Kidney glomerular epithelial cell (primary cell): ENCODE data around the gene PRRT1.

Source experiments
- DNase-seq: peaks from one replicate; lab custom pipeline; 2025; lab: John Stamatoyannopoulos, UW

The PRRT1 gene

DNA sequence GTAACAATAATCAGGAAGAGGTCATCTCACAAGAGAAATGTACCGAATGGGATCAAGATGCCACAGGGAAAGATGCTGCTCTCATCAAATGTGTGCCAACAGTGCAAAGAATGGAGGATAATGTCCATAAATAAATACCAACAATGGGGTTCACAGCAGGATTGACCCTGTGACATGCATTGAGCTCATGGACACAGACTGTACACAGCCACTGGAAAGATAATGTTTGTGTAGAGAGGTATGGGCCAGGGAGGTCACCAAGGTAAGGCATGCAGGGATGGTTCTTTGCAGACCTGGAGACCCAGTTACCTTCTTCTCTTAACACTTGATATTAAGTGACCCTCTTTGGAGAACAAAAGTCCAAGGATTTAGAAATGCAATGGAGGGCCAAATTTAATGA, 22.7 kb upstream of the PRRT1 start:
- no peak for DNase-seq

DNA sequence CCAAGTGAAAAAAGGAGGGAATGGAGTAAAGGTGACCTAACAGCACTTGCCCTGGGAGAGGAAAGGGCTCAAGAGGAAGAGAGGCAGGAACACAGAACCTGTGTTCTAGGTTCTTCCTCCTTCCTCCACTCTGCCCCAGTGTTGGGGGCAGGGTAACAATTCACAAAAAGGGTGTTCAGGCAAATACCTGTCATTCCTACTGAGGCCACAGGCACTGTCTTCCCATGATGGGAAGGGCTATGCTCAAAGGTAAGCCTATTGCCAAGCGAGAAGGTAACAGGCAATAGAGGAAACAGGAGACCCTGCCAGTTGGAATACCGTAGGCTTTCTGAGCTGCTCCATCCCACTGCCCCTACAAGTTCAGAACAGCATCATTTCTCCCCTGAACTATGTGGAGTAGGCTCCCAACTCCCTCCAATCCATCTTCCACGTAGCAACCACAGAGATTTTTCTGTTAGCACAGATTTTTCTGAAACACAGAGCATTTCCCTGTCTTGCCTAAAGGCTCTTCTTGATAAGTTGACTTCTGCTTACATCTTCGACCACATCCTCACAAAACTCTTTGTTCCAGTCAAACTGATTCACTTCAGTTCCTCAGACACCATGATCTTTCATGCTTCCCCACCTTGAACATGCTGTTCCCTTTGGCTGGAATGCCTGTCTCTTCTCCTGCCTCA, 21.4 kb upstream of the PRRT1 start:
- DNase-seq, result no peak

DNA sequence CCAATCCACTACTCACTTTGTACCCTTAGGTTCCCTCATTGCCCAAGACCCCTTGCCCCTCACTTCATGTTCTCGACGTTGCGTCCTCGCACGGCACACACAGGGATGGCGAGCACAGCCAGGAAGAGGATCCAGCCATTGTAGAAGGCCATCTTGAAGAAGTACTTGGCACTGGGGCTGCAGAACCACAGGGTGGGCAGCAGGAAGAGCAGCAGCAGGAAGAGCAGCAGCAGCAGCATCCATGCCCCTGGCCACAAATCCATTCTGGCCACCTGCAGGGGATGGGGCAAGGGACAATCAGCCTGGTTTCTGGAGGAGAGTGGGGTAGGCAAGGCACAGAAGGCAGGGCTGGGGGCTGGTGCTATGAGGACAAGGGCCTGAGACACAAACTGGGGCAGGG, 19.5 kb upstream of the PRRT1 start:
- DNase-seq, result no peak

DNA sequence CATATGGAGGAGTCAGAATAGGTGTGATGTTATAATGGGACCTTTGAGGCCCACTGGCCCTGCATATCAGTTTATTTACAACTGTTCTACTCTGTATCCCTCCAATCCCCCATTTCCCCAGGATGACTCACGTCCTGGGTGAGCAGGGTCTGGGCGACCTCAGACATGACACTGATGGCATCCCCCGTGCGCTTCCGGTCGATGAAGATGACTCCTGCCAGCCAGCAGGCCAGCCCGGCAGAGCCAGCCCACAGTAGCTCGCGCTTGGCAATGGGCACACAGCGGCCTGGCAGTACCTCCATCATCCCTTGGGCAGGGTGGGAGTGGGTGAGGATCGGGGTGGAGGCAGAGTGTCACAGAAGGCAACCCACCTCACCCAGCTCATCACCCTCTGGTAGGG, 18.6 kb upstream of the PRRT1 start:
- DNase-seq, result no peak

DNA sequence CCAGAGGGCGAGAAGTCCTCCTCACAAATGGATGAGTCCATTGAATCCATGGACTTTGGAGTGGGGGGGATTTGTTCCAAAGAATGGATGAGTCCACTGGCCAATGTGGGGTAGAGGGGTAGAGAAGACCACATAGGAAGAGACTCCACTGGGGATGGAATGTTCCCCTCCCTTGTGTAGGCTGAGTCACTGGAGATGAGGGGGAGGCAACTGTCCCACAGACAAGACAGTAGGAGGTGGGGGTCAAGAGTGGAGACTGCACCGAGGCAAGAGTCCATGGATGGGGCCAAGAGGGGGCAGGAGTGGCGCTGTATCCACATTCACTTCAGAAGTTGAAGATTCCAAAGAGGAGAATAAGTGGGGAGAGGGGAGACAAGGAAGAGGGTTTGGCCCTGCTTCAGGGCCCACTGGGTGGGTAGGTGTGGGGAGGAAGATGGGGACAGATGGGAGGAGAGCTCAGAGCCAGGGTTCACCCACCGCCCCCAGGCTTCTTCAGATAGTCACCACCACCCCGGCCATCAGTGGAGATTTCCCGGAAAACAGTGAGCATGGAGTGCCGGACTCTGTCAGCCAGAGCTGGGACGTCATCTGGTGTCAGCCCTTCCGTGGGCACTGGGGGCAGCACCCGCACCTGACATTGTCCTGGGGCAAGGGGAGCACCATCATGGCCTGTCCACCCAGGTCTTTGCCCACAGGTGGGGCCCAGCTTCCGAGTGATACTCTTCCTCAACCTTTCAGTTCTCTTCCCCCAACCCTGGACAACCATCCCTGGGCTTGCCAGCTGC, 17.3 kb upstream of the PRRT1 start:
- no peak for DNase-seq

DNA sequence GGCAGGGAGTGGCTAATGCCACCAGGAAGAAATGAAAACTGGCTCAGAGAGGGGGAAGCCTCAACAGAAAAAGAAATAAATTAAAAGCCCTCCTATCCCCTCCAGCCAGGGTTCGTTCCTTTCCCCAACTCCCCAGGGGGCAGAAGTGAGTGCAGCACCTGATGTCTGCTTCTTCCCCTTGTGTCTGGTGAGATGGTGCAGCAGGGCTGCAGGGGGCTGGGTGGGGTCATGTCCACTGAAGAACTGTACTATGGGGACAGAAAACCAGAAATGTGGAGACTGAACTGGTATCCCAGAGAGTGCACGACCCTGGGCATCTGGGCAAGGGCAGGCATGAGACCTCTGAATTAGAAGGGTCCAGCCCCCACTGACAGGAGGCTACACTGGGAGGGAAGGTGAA, 16.6 kb upstream of the PRRT1 start:
- DNase-seq, result no peak

DNA sequence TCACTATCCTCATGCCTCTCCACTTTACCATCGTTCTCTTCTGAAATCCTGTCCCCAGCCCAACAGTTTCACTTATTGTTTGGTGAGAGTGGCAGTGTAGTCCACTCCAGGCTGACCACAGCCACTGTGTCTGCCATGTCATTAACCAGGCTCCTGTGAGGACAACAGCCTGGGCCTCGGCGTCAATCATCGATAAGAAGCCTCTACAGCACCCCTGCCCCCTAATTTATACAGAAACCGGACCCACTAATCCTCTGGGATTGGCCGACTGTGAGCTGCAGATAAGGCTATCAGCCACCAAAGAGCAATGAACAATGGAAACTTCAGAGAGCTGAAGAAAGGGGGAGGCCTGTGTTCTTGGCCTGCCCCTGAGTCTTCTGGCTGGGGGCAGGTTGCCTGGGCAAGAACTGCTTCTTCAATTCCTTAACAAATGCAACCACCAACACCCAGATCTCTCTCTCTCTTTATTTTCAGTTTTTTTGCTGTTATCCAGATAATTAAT, 16.1 kb upstream of the PRRT1 start:
- DNase-seq, result no peak

DNA sequence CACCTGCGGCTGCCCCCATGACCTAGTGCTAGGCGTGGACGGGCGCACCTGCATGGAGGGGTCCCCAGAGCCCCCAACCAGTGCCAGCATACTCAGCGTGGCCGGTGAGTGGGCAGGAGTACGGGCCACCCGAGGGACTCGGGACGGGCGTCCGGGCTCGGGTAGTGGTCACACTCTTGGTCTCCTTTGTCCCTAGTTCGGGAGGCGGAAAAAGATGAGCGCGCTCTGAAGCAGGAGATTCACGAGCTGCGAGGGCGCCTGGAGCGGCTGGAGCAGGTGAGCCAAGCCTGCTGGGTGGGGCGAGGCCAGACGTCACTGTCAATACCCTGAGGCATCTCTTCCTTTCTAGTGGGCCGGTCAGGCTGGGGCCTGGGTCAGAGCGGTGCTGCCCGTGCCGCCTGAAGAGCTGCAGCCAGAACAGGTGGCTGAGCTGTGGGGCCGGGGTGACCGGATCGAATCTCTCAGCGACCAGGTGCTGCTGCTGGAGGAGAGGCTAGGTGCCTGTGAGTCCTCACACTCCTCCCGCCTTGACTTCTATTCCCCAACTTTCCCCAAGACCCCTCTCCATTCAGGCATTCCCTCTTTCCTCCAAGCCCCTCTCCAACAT, 15.5 kb upstream of the PRRT1 start:
- DNase-seq, result no peak

DNA sequence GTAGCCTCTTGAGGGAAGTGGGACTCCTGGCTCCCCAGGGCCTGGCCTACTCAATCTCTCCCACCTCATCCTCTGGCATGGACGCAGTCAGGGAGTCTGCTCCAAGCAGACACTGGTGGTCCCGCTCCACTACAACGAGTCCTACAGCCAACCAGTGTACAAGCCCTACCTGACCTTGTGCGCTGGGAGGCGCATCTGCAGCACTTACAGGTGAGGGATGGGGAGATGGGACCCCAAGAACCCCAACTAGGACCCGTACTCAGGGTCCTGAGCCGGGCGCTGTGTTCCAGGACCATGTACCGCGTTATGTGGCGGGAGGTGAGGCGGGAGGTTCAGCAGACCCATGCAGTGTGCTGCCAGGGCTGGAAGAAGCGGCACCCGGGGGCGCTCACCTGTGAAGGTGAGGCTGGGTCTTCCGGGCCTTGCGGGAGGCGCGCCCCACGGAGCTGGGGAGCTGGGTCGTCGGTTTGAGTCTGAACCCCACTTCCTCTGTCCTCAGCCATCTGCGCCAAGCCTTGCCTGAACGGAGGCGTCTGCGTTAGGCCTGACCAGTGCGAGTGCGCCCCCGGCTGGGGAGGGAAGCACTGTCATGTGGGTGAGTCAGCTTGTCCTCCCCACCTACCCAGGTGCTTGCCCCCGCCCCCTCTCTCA, 14.8 kb upstream of the PRRT1 start:
- DNase-seq, result no peak

DNA sequence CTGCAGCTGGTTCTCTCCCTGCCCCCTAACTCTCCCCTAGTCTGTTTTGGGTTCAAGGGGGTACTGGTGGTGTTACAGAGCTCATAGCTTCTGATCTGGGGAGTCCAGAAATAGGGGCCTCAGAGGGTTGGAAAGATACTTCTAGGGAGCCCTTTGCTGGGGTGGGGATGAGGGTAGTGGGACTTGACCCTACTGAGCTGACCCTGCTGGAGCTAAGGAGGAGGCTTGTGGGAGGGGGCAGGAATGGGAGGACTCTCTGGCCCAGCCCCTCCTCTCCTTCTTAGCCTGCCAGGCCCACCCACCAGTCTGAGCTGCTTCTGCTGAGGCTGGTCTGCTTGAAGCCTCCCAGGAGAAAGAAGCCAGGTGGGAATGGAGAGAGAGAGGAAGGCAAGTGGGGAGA, 12.6 kb upstream of the PRRT1 start, which contains the start of gene EGFL8:
EGFL8 (plus strand) TSS at position 301 of the 400 bp plus-strand sequence. CDS start 1,571 bp downstream, outside the sequence.
- DNase-seq, result no peak

DNA sequence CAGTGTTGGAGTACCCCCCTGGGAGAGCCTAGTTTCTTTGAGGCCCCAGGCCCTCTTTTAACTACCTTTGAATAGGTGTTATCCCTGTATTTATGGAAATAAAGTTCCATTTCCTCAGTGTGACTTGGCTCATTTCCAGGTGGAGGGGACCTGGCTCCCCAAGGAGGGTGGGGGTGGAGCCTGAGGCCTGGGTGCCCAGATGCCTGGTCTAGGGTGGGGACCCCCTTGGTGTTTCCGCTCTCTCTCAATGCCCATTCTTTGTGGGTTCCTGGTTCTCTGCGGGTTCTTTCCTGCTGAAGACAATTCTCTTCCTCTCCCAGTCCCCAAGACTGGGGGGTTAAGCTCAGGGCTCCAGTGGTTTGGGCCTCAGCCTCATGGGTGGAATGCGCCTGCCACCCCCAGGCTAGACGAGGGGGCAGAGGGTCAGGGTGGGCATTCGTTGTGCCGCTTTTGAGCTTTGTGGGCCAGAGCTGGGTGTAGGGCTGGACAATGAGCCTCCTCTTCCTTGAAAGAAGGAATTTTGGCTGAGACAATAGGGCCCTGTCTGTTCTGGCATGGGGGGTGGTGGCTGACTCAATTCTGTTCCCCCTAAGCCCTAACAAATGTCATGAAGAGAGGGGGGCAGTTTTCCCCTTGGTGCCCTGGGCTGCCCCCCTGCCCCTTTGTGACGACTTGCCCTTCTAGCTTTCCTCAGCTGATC, 12.0 kb upstream of the PRRT1 start:
- DNase-seq, result no peak

DNA sequence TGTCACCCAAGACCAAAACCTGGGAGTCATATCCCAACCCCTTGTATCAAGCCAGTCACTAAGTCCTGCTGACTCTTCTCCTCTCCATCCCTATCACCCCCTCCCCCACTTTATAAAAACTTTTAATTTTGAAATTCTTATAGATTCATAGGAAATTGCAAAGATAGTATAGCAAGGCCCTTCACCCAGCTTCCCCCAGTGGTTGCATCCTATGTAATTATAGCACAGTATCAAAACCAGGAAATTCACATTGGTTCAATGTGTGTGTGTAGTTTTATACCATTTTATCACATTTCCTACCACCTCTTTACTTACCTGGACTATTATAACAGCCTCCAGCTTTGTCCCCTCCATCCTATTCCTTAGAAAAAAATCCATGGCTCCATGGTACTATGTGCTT, 6.3 kb upstream of the PRRT1 start:
- no peak for DNase-seq

DNA sequence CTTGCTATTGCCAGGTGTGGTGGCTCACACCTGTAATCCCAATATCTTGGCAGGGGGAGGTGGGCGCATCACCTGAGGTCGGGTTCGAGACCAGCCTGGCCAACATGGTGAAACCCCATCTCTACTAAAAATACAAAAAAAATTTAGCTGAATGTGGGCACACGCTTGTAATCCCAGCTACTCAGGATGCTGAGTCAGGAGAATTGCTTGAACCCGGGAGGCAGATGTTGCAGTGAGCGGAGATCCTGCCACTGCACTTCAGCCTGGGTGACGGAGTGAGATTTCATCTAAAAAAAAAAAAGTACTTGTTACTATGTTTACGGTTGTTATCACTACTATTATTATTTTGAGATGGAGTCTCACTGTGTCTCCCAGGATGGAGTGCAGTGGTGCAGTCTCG, 5.2 kb upstream of the PRRT1 start:
- DNase-seq, result no peak

DNA sequence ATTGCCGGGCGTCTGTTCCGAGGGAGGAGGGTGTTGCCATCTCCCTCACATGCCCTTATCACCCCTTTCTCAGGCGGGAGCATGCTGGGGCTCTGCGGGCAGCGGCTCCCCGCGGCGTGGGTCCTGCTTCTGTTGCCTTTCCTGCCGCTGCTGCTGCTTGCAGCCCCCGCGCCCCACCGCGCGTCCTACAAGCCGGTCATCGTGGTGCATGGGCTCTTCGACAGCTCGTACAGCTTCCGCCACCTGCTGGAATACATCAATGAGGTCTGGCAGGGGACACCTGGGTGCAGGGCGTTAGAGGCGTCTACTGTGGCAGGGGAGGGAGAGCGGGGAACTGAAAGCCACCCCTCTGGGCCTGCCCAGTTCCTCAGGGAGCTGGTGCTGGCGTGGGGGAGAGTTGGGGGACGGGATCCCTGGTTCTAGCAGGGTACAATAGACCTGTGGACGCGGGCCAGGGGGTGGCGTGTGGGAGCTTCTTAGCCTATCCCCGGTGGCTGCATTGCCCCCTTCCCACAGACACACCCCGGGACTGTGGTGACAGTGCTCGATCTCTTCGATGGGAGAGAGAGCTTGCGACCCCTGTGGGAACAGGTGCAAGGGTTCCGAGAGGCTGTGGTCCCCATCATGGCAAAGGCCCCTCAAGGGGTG, 2.9 kb upstream of the PRRT1 start:
- peak; percentile 40 for DNase-seq

DNA sequence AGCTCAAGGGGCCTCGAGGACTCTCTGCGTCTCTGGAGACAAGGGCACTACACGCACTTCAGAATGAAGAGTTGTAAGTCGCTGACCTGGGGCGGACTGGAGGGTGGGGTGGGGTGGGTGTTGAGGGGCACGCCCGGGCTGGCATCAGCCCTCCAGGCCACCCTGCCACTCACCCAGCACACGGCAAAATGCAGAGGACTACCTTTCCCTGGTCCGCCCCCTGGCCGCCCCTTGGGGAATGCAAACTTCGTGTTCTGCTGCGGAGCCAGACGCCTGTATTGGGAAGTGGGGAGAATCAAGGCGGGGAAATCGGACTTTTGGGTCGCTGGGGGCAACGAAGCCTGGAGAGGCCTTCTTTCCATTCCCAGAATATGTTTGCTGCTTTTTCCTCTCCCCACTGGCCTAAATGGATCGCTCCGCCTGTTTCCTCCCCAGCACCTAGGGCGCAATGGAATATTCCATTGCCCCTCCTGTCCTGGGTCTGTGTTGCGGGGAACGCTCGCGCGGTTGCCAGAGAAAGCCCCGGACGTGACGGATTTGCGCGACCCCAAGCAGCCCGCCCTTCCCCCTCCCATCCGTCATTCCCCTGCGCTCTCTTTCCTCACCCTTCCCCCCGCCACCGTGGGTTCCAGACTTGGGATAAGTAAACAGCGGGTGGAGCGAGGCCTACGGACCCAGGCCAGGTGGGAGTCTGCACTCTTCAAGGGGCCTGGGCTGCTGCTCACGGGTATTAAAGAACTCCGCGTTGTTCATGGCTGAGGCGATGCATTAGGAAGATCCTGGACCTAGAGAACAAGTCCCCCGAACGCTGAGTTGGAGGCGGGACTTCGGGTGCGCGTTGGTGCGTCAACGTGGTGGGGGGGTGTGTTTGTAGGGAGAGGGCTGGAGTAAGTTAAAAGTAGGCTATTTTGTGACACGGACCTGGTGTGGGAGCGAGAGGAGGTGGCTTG, 2.1 kb upstream of the PRRT1 start, which contains the start of gene PPT2:
PPT2 (plus strand) TSS at position 578 of the 950 bp plus-strand sequence. CDS start 454 bp downstream, outside the sequence.
- DNase-seq, result peak; percentile 71

DNA sequence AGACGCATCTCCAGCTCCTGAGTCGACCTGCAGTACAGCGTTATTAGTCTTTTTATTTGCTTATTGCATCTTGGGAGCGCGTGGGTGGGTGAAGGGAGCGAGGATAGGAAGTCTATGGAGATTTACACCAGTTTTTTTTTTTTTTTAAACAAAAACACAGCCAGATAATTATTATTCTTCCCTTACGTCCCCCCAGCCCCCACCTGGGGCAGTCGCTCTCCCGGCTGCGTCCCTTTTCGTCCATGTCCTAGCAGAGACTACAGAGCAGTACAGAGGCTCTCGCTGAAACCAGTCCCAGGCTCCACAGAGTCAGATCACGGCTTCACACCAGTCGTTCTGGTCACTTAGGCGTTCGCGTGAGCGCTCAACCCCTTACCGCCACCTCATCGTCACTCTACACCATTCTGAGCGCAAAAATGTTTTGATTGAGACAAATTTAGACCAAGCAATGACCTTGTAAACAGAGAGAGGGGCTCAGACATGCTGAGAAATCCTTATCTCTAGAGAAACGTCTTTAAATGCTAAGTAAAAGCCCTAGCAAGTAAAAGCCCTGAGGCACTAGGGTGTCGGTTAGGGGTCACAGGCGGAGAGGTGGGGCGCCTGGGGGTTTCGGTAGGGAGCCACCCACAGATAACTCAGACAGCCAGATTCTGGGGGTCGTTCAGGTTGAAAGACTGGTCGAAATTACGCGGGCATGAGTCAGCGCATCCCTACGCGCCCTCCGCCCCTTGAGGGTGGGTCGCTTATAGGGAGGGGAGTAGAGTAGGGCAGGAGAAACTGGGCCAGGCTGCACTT, 1.2 kb upstream of the PRRT1 start:
- DNase-seq, result peak; percentile 58

DNA sequence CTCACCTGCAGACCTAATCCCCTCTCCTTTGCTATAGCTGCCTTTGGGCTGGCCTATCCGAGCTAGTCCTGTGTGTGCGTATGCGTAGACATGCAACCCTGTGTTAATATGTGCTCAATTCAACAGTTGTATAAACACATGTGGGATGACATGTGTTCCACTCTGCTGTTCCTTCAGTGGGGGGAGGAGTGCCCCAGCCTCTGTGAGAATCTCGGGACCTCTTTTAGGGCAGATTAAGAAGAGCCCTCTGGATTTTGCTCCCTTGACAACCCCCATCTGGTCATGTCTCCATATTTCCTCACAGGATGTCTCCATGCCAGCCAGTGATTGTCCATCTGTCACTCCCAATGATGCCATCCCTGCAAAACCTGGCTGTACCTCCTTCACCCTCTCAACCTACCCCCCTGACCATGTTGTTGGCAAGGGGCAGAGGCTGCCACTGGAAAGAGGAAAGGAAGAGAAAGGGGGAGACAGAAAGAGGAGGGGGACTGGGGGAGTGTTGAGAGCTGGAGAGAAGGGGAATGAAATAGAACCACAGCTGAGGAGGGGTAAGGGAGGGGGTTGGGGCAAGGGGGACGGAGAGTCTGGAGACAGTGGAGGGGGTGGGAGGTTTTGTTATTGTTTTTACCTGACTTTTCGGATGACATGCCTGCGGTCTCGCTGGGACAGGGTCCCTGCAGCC, 417 bp downstream of the PRRT1 start:
- no peak for DNase-seq
